DOHH2 (cell line): ENCODE results near the gene METTL23.

Source experiments
- EZH2phosphoT487 ChIP-seq: fragments of 200-600 bp; sonication (generic); IDR thresholded peaks from 2 replicates; pipeline ENCODE4 v1.6.1; 2017; ENCODE audit warnings: borderline replicate concordance, mild to moderate bottlenecking, antibody characterized with exemption, low read length, moderate library complexity, mixed read lengths
- TF ChIP-seq, protein P1 (sequence below): fragments of 200-600 bp; sonication (generic); IDR thresholded peaks from one replicate; pipeline ENCODE4 v1.5.1; 2014; ENCODE audit warnings: antibody characterized with exemption, mild to moderate bottlenecking, low read depth, low read length; ENCODE audit not compliant: poor library complexity, severe bottlenecking

GRCh38 chr17:76723812-76724211, 2.8 kb upstream of the METTL23 start:
- TF ChIP-seq, protein P1, sequence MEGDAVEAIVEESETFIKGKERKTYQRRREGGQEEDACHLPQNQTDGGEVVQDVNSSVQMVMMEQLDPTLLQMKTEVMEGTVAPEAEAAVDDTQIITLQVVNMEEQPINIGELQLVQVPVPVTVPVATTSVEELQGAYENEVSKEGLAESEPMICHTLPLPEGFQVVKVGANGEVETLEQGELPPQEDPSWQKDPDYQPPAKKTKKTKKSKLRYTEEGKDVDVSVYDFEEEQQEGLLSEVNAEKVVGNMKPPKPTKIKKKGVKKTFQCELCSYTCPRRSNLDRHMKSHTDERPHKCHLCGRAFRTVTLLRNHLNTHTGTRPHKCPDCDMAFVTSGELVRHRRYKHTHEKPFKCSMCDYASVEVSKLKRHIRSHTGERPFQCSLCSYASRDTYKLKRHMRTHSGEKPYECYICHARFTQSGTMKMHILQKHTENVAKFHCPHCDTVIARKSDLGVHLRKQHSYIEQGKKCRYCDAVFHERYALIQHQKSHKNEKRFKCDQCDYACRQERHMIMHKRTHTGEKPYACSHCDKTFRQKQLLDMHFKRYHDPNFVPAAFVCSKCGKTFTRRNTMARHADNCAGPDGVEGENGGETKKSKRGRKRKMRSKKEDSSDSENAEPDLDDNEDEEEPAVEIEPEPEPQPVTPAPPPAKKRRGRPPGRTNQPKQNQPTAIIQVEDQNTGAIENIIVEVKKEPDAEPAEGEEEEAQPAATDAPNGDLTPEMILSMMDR, result no peak
- TF ChIP-seq EZH2phosphoT487, result no peak
